Peyer's patch (tissue), 4 donors: ENCODE measurements around the gene SRRM2. TPM values are rescaled to one million over a fixed set of nuclear protein-coding genes. Genes with fewer than 3 reads are reported as not detected.
"Not testable (repeated sequence)": the region's sequence is repeated elsewhere in the genome, so short reads cannot be mapped to it uniquely, and the experiment has no call there.

Source experiments
- DNase-seq, 3 donors: peaks; one replicate each; pipeline ENCODE4 v3.0.0-alpha.2; 2017 to 2019
- H3K27ac ChIP-seq, 4 donors: fragments of 200-600 bp; sonication (generic); one replicate each; pipeline ENCODE4 v1.5.1; 2016 to 2019
- H3K27me3 ChIP-seq, 2 donors: fragments of 200-600 bp; sonication (generic); one replicate each; pipeline ENCODE4 v1.5.1; 2019
- H3K36me3 ChIP-seq, 3 donors: fragments of 200-600 bp; sonication (generic); one replicate each; pipeline ENCODE4 v1.5.1; 2016 to 2019
- H3K4me1 ChIP-seq, 4 donors: fragments of 200-600 bp; sonication (generic); one replicate each; pipeline ENCODE4 v1.5.1; 2016 to 2019
- H3K4me3 ChIP-seq, 4 donors: fragments of 200-600 bp; sonication (generic); 1 replicate in 3 of 4; 2 replicates in 1 of 4; pipeline ENCODE4 v1.5.1; 2016 to 2019; ENCODE audit warnings: mild to moderate bottlenecking in 1 of 4
- H3K9me3 ChIP-seq, 4 donors: fragments of 200-600 bp; sonication (generic); one replicate each; pipeline ENCODE4 v1.5.1; 2016 to 2019; ENCODE audit warnings: mild to moderate bottlenecking in 1 of 4
- POLR2A ChIP-seq, 2 donors: fragments of 450-650 bp; IDR thresholded peaks; one replicate each; pipeline ENCODE4 v1.5.1; 2017; ENCODE audit warnings: antibody characterized with exemption in 2 of 2, mild to moderate bottlenecking in 2 of 2, moderate library complexity in 2 of 2
- total RNA-seq, 4 donors: library from RNA; depleted of rRNA; stranded (reverse); fragments of >200 nt; gene quantifications; one replicate each; pipeline ENCODE4 v1.1.0, GENCODE V29; 2016
- TF ChIP-seq, protein P1 (sequence below), 6 experiments: fragments of 450-650 bp in 4 of 6; fragments of 200-600 bp in 2 of 6; sonication (generic) in 1 of 6; IDR thresholded peaks; one replicate each; pipeline ENCODE4 v1.5.1; 2017 to 2019; ENCODE audit warnings: antibody characterized with exemption in 6 of 6, mild to moderate bottlenecking in 3 of 6, moderate library complexity in 1 of 6

Gene SRRM2
- total RNA-seq, 4 donors from 2014 or later, result 683 to 3,742 (median 1,673) TPM

DNA sequence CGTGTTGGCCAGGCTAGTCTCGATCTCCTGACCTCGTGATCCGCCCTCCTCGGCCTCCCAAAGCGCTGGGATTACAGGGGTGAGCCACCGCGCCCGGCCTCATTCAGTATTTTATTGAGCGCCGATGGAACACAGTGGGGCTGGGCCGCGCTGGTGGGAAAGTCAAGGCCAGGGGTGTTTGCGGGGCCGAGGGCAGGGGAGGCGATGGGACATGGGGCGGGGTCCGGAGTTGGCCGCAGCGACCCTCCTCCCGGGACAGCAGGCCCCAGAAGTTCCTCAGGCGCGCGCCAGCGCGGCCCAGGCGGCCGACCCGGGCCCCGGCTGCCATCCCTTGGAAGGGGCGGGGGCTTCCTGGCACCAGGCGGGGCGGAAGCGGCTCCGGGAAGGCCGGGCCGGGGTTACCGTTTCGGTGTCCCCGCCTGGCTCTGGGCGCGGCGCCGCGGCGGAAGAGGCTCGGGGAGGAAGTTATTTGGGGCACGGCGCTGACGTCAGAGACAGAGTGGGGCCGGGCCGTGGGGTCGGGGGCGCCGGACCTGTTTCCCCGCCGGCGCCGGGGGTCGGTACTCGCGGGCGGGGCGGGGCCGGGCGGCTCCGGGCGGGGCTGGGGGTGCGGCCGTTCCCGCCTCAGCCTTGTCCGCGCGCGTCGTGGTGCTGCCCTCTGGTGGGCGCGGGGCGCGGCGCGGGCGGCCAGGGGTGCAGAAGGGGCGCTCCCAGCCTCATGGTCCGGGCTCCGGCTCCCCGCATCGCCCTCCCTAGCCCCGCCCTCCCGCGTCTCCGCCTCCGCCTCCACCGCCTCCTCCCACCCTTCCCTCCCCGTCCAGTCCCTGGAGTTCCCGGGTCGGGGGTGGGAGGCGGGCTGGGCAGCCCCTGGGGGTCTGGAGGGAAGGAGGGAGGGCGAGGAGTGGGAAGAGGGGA is 31.5 kb upstream of the SRRM2 start:
- TF ChIP-seq, protein P1, sequence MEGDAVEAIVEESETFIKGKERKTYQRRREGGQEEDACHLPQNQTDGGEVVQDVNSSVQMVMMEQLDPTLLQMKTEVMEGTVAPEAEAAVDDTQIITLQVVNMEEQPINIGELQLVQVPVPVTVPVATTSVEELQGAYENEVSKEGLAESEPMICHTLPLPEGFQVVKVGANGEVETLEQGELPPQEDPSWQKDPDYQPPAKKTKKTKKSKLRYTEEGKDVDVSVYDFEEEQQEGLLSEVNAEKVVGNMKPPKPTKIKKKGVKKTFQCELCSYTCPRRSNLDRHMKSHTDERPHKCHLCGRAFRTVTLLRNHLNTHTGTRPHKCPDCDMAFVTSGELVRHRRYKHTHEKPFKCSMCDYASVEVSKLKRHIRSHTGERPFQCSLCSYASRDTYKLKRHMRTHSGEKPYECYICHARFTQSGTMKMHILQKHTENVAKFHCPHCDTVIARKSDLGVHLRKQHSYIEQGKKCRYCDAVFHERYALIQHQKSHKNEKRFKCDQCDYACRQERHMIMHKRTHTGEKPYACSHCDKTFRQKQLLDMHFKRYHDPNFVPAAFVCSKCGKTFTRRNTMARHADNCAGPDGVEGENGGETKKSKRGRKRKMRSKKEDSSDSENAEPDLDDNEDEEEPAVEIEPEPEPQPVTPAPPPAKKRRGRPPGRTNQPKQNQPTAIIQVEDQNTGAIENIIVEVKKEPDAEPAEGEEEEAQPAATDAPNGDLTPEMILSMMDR (IDR thresholded peaks at IDR 0.05), result peak; percentile 39 to 96 (median 65)
- TF ChIP-seq POLR2A (IDR thresholded peaks at IDR 0.05), result peak in 1 of 2 donors; percentile 18
- H3K4me3 ChIP-seq, result peak overlapping the region; percentile 54 to 87 (median 72)
- H3K27me3 ChIP-seq, result no peaks in the 10 kb centered on the region
- peak overlapping the region; percentile 56 to 91 (median 79) for H3K27ac ChIP-seq
- DNase-seq, result peak; percentile 84 to 92 (median 84)
- H3K36me3 ChIP-seq, result no peaks in the 10 kb centered on the region
- peaks cover 0 to 16% (median 3%) of the 10 kb centered on the region in 4 donors for H3K4me1 ChIP-seq
- H3K9me3 ChIP-seq, result no peaks in the 10 kb centered on the region

DNA sequence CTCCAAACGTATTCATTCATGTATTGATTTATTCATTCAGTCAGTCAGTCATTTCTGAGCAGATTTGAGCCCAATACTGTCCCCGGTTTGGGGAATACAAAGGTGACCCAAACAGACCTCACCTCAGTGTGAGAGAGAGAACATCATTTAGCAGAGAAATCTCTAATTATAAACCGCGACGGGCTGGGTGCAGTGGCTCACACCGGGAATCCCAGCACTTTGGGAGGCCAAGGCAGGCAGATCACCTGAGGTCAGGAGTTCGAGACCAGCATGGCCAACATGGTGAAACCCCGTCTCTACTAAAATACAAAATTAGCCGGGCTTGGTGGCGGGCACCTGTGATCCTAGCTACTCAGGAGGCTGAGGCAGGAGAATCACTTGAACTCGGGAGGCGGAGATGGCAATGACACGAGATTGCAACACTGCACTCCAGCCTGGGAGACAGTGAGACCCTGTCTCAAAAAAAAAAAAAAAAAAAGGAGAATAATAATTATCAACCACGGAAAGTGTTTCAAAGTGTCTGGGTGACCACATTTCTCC is 30.7 kb upstream of the SRRM2 start:
- not testable (repeated sequence) for H3K27me3 ChIP-seq, H3K36me3 ChIP-seq, DNase-seq, H3K9me3 ChIP-seq
- peak overlapping the region; percentile 56 to 91 (median 79) for H3K27ac ChIP-seq
- peaks cover 0 to 15% (median 3%) of the 10 kb centered on the region in 4 donors for H3K4me1 ChIP-seq
- H3K4me3 ChIP-seq, result peak overlapping the region; percentile 54 to 87 (median 72)

DNA sequence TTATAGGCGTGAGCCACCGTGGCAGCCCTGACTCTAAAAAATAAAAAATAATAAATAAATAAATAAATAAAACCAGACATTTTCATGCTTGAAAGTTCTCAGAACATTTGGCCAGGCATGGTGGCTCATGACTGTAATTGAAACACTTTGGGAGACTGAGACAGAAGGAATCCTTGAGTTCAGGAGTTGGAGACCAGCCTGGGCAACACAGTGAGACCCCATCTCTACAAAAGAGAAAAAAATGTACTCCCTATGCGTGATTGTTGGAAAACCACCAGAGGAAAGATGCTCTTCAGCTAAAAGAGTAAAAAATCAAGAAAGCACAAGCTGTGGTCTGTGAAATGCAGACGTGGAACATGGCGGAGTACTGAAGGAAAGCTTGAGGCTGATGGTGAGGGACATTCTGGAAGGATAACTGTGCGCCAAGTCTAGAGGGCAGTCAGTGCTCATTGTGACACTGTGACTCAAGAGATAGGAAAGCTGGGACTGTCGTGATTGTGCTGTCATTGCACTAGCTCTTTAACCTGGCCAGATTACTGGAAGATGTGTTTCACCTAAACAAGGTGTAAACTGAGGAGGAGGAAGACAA is 28.3 kb upstream of the SRRM2 start:
- no peaks in the 10 kb centered on the region for H3K27me3 ChIP-seq
- no peaks in the 10 kb centered on the region for H3K36me3 ChIP-seq
- DNase-seq, result no peak
- no peak overlapping the region for H3K4me3 ChIP-seq
- H3K27ac ChIP-seq, result no peak overlapping the region
- no peaks in the 10 kb centered on the region for H3K9me3 ChIP-seq
- peaks cover 0 to 15% (median 3%) of the 10 kb centered on the region in 4 donors for H3K4me1 ChIP-seq
- TF ChIP-seq POLR2A (IDR thresholded peaks at IDR 0.05), result no peak
- TF ChIP-seq, protein P1 (IDR thresholded peaks at IDR 0.05), result no peak

DNA sequence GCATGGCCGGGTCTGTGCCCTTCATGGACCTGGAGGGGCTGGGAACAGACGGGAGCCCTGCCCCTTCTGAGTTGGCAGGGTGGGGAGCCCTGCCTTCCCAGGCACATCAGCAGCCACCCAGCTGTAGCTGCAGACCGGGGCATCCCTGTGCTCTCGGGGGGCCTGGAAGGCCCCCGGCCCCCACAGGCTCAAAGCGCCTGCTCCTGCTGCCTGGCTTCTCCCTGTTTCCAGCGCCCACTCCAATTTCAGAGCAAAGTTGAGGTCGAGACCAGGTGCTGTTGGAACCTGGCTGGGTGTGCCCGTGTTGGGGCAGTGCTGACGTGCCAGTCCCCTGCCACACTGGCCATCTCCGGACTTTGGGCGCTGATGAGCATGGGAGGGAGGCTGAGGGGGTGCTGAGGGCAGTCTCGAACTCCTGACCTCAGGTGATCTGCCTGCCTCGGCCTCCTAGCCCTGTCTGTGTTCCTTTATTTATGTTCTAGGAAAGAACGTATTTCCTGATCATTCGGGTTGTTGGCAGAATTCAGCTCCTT is 27.6 kb upstream of the SRRM2 start:
- Histone ChIP-seq H3K4me3 (no peak overlapping the region), H3K36me3 (no peaks in the 10 kb centered on the region), H3K27ac (no peak overlapping the region), H3K4me1 (peaks cover 0 to 9% (median 3%) of the 10 kb centered on the region in 4 donors), H3K27me3 (no peaks in the 10 kb centered on the region), H3K9me3 (no peaks in the 10 kb centered on the region)
- no peak for DNase-seq
- TF ChIP-seq, protein P1 (IDR thresholded peaks at IDR 0.05), result no peak
- TF ChIP-seq POLR2A (IDR thresholded peaks at IDR 0.05), result no peak

DNA sequence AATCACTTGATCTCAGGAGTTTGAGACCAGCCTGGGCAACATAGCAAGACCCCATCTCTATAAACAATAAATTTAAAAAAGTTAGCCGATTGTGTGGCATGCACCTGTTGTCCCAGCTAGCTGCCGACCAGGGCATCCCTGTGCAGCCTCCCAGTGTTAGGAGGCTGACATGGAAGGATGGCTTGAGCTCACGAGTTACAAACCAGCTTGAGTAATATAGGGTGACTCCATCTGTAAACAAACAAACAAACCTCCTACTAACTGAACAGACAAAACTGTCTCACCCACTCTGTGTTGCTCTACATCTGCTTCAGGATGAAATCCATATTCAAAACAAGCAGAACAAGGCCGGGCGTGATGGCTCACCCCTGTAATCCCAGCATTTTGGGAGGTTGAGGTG is 25.5 kb upstream of the SRRM2 start:
- H3K27me3 ChIP-seq, result no peaks in the 10 kb centered on the region
- TF ChIP-seq, protein P1 (IDR thresholded peaks at IDR 0.05), result no peak
- no peak for TF ChIP-seq POLR2A (IDR thresholded peaks at IDR 0.05)

More for the DNA sequence above, 25.5 kb upstream of the SRRM2 start:
- H3K36me3 ChIP-seq, result no peaks in the 10 kb centered on the region
- no peaks in the 10 kb centered on the region for H3K4me1 ChIP-seq
- DNase-seq, result no peak
- H3K9me3 ChIP-seq, result no peaks in the 10 kb centered on the region
- H3K27ac ChIP-seq, result no peak overlapping the region
- H3K4me3 ChIP-seq, result no peak overlapping the region
